Measurements from ENCODE around the gene OR7A17.

OR7A17 gene

DNA sequence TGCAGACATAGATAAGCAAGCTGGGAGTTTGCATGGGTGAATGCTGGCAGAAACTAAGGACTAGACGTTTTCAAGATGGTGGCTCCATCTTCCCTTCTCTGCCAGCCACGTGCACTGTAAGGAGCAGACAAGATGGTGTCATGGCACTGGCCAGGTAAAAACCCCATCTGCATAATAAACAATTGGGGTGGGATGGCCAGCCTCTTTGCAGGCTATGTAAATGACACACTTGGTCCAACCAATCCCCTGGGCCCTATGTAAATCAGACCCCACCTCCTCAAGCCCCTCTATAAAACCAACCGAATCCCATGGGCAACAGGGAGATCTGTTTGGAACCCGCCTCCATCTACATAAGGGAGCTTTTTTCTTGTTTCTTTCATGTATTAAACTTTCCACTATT lies 48.5 kb downstream of the OR7A17 start:
- TF ChIP-seq, protein P1, sequence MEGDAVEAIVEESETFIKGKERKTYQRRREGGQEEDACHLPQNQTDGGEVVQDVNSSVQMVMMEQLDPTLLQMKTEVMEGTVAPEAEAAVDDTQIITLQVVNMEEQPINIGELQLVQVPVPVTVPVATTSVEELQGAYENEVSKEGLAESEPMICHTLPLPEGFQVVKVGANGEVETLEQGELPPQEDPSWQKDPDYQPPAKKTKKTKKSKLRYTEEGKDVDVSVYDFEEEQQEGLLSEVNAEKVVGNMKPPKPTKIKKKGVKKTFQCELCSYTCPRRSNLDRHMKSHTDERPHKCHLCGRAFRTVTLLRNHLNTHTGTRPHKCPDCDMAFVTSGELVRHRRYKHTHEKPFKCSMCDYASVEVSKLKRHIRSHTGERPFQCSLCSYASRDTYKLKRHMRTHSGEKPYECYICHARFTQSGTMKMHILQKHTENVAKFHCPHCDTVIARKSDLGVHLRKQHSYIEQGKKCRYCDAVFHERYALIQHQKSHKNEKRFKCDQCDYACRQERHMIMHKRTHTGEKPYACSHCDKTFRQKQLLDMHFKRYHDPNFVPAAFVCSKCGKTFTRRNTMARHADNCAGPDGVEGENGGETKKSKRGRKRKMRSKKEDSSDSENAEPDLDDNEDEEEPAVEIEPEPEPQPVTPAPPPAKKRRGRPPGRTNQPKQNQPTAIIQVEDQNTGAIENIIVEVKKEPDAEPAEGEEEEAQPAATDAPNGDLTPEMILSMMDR (IDR thresholded peaks at IDR 0.05; ENCODE audit: insufficient read depth, missing control alignments), result no peak
- no peak for FAIRE-seq
- DNase-seq (ENCODE audit: insufficient read length, low spot score), result no peak

DNA sequence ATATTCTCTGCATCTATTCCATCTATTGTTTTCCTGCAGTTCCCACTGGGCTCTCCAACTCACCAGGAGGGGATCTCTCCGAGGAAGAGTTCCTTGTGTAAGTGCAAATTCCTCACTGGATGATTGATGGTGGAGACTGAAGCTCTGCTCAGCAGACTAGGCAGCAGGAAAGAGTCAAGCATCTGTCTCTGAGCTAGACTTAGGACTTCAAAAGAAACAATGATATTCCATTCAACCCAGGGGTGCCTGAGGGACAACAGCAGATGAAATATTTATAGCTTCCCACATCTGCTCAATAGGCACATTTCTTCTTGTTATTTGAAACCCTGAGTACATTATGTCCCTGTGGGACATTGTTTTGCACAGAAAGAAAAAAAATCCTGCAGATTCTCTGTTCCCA lies 50.9 kb downstream of the OR7A17 start, which contains the start of the genes OR7A5 and OR7C1:
Gene OR7A5, minus strand, starts transcription at position 175 of the 400 bp plus-strand sequence. CDS start 6,944 bp downstream, outside the sequence.
Gene OR7C1, minus strand, starts transcription at position 175 of the 400 bp plus-strand sequence. CDS start 35,049 bp downstream, outside the sequence.
- FAIRE-seq, result no peak
- DNase-seq (ENCODE audit: insufficient read length, low spot score), result no peak
- TF ChIP-seq, protein P1 (IDR thresholded peaks at IDR 0.05; ENCODE audit: insufficient read depth, missing control alignments), result no peak

DNA sequence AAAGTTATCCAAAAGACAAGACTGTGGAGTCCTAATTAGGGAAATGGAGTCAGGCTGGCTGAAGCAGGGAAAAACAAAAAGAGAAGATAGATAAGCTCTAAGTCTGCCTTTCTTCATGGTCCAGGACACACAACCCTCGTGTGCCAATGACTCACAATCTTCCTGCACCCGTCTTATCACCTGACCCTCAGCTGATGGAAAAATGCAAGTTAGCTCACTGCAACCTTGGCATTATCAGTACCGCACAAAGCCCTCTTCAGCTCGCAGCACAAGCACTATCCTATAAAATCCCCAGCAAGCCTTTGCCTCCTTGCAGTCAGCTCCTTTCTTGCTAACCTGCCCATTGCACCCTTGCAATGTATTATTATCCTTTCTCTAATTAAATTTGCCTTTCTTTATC lies 55.2 kb downstream of the OR7A17 start:
- TF ChIP-seq, protein P1 (IDR thresholded peaks at IDR 0.05; ENCODE audit: insufficient read depth, missing control alignments), result no peak
- DNase-seq (ENCODE audit: insufficient read length, low spot score) (no peak), FAIRE-seq (no peak)
